K562 (cell line): ENCODE measurements around the gene KRAS. TPM values are rescaled to one million over a fixed set of nuclear protein-coding genes. Genes with fewer than 3 reads are reported as not detected.

ENCODE experiments used
- AFF1 ChIP-seq, 2 experiments: fragments of 450-650 bp; IDR thresholded peaks; 2 replicates each; pipeline ENCODE4 v1.6.1; 2018; ENCODE audit warnings: mild to moderate bottlenecking in 2 of 2, low read depth in 1 of 2; ENCODE audit not compliant: partially characterized antibody in 2 of 2
- CAMTA2 ChIP-seq: fragments of 250-450 bp; sonication (Bioruptor Pico); conservative IDR thresholded peaks from 2 replicates; pipeline ENCODE4 v1.5.1; 2022
- CLOCK ChIP-seq: fragments of 250-450 bp; sonication (Bioruptor Pico); IDR thresholded peaks from 2 replicates; pipeline ENCODE4 v1.4.0; 2020; ENCODE audit warnings: mild to moderate bottlenecking, moderate library complexity, borderline replicate concordance
- CREM ChIP-seq: IDR thresholded peaks from 2 replicates; pipeline ENCODE4 v1.6.1; 2014; ENCODE audit warnings: antibody characterized with exemption, low read depth
- CXXC5 ChIP-seq: fragments of 250-450 bp; sonication (Bioruptor Pico); IDR thresholded peaks from 2 replicates; pipeline ENCODE4 v1.8.0; 2022; ENCODE audit warnings: inconsistent platforms, mild to moderate bottlenecking, moderate library complexity
- MEF2D ChIP-seq: conservative IDR thresholded peaks from 2 replicates; pipeline ENCODE4 v1.6.1; 2016; ENCODE audit warnings: low read depth, missing genetic modification characterization, missing compliant biosample characterization
- NFE2L1 ChIP-seq: fragments of 450-650 bp; IDR thresholded peaks from 2 replicates; pipeline ENCODE4 v1.6.1; 2016; ENCODE audit warnings: missing genetic modification characterization, low read depth, mild to moderate bottlenecking, missing compliant biosample characterization, moderate library complexity, borderline replicate concordance
- NR2C2 ChIP-seq, 2 experiments: fragments of 200-800 bp in 1 of 2; sonication (Bioruptor generic) in 1 of 2; sonication (generic) in 1 of 2; formaldehyde crosslinking in 1 of 2; IDR thresholded peaks; 2 replicates each; pipeline versions ENCODE4 v1.6.1 to v1.8.0; 2016 to 2022; ENCODE audit warnings: mild to moderate bottlenecking in 1 of 2, missing compliant biosample characterization in 1 of 2, missing genetic modification characterization in 1 of 2, missing genetic modification reagents in 1 of 2
- RCOR1 ChIP-seq, 2 experiments: IDR thresholded peaks; 2 replicates each; pipeline ENCODE4 v1.6.1; 2012; ENCODE audit warnings: low read depth in 2 of 2, low read length in 2 of 2, borderline replicate concordance in 1 of 2, improper control_type of control experiment in 1 of 2
- RFX7 ChIP-seq: fragments of 250-450 bp; sonication (Bioruptor Pico); IDR thresholded peaks from 2 replicates; pipeline ENCODE4 v1.5.1; 2021; ENCODE audit warnings: mild to moderate bottlenecking
- SRSF7 ChIP-seq: fragments of 200-400 bp; formaldehyde crosslinking; optimal IDR thresholded peaks from 2 replicates; pipeline ENCODE3; 2017; ENCODE audit warnings: mild to moderate bottlenecking, low read depth, low read length
- TRIM25 ChIP-seq: fragments of 450-650 bp; IDR thresholded peaks from 2 replicates; pipeline ENCODE4 v1.7.0; 2016; ENCODE audit warnings: borderline replicate concordance
- ZFP36 ChIP-seq: fragments of 150-350 bp; IDR thresholded peaks from 2 replicates; pipeline ENCODE4 v1.6.1; 2018; ENCODE audit warnings: low read length, low read depth; ENCODE audit not compliant: partially characterized antibody
- ZNF639 ChIP-seq, 2 experiments: fragments of 200-800 bp in 1 of 2; sonication (Bioruptor generic) in 1 of 2; sonication (generic) in 1 of 2; formaldehyde crosslinking in 1 of 2; IDR thresholded peaks in 1 of 2; conservative IDR thresholded peaks in 1 of 2; 2 replicates each; pipeline versions ENCODE4 v1.5.0 to v1.6.1; 2016 to 2020; ENCODE audit warnings: missing compliant biosample characterization in 1 of 2, missing genetic modification characterization in 1 of 2, missing genetic modification reagents in 1 of 2
- ZNF76 ChIP-seq: fragments of 250-450 bp; sonication (Bioruptor Pico); IDR thresholded peaks from 2 replicates; pipeline ENCODE4 v1.4.0; 2020; ENCODE audit warnings: mild to moderate bottlenecking, moderate library complexity, borderline replicate concordance
- polyA plus RNA-seq, 8 experiments: library from polyadenylated mRNA; depleted of rRNA in 4 of 8; stranded (reverse) in 5 of 8; unstranded in 3 of 8; fragments of >200 nt; fragmentation: Nextera tagmentation in 2 of 8; fragmentation: Illumina TruSeq in 1 of 8; extraction: Ambion mirVana in 2 of 8; extraction: Trizol in 1 of 8; gene quantifications; 2 replicates each; pipeline versions ENCODE4 v1.2.1 to v1.2.3, GENCODE V29; 2011 to 2014; ENCODE audit warnings: inconsistent platforms in 1 of 8, missing spikeins in 1 of 8
- total RNA-seq, 7 experiments: library from RNA; depleted of rRNA in 6 of 7; stranded (reverse); fragments of >200 nt in 6 of 7; fragmentation: Illumina TruSeq in 2 of 7; extraction: Trizol in 2 of 7; gene quantifications; 2 replicates each; pipeline versions ENCODE4 v1.2.1 to v1.2.3, GENCODE V29; 2011 to 2021; ENCODE audit warnings: low replicate concordance in 1 of 7

KRAS gene
- total and polyA plus RNA-seq, 9 of the 15 experiments (the other 6 are each of a cell fraction or from before 2014, with no cell fraction given) = 7.2 to 21.2 (median 12.7) TPM

- TF ChIP-seq CLOCK (CRISPR knock-in tag) (no peak), TRIM25 (no peak; the same call in 1 of the 2 replicates), NFE2L1 (tag) (peak; percentile 91), RCOR1 (IDR thresholded peaks at IDR 0.05; ENCODE audit: borderline replicate concordance in 1 of 2, low read depth in 2 of 2, low read length in 2 of 2) (no peak), CAMTA2 (CRISPR knock-in tag) (no peak), AFF1 (IDR thresholded peaks at IDR 0.05; ENCODE audit: low read depth in 1 of 2, partially characterized antibody in 2 of 2) (no peak), SRSF7 (no peak), NR2C2 (CRISPR knock-in tag; IDR thresholded peaks at IDR 0.05) (no peak), NR2C2 (tag; IDR thresholded peaks at IDR 0.05) (peak; percentile 60), ZNF639 (CRISPR knock-in tag; conservative IDR thresholded peaks at IDR 0.05 in 1 of 2, IDR thresholded peaks at IDR 0.05 in 1 of 2) (0 out of 4 replicates have a peak, but pooled peaks of 1 of the 2 experiments have one; percentile 37), RFX7 (no peak), MEF2D (tag) (peak; percentile 58; the same call in 1 of the 2 replicates), CXXC5 (CRISPR knock-in tag) (peak; percentile 31; the same call in 1 of the 2 replicates), ZNF76 (no peak), CREM (peak; percentile 72), ZFP36 (no peak)
Observed at GRCh38 chr12:25276199-25276937, 25.6 kb upstream of the KRAS start (continued).
